ENCODE results near the gene GLT6D1.

Gene GLT6D1

GRCh38 chr9:135601988-135602387 is 37.4 kb downstream of the GLT6D1 start:
- intact Hi-C loops (cut with micrococcal nuclease): no loop called here
- Mint-ChIP-seq H3K4me1 (ENCODE audit: low read depth) (no peaks in the 10 kb centered on the region), H3K4me3 (no peak overlapping the region), H3K27me3 (peaks cover 11% of the 10 kb centered on the region), H3K36me3 (ENCODE audit: low read depth) (no peaks in the 10 kb centered on the region), H3K9me3 (no peaks in the 10 kb centered on the region), H3K27ac (no peak overlapping the region)

- H3K4me1 Mint-ChIP-seq (ENCODE audit: low read depth): no peaks in the 10 kb centered on the region
- no peaks in the 10 kb centered on the region for H3K9me3 Mint-ChIP-seq
- no peaks in the 10 kb centered on the region for H3K36me3 Mint-ChIP-seq (ENCODE audit: low read depth)
- intact Hi-C loops (cut with micrococcal nuclease): no loop called here
- H3K27me3 Mint-ChIP-seq: peaks cover 14% of the 10 kb centered on the region
- H3K4me3 Mint-ChIP-seq: no peak overlapping the region
- H3K27ac Mint-ChIP-seq: no peak overlapping the region
Measured at GRCh38 chr9:135600296-135600817, 39.0 kb downstream of the GLT6D1 start.

- H3K27ac Mint-ChIP-seq: no peak overlapping the region
- no peak overlapping the region for H3K4me3 Mint-ChIP-seq
- H3K27me3 Mint-ChIP-seq: peaks cover 7% of the 10 kb centered on the region
- intact Hi-C loops (cut with micrococcal nuclease): no loop called here
- no peaks in the 10 kb centered on the region for H3K9me3 Mint-ChIP-seq
- no peaks in the 10 kb centered on the region for H3K36me3 Mint-ChIP-seq (ENCODE audit: low read depth)
- no peaks in the 10 kb centered on the region for H3K4me1 Mint-ChIP-seq (ENCODE audit: low read depth)
Measured at GRCh38 chr9:135596211-135596610, 43.1 kb downstream of the GLT6D1 start.

GRCh38 chr9:135592625-135593024 is 46.7 kb downstream of the GLT6D1 start:
- Mint-ChIP-seq H3K4me1 (ENCODE audit: low read depth) (no peaks in the 10 kb centered on the region), H3K36me3 (ENCODE audit: low read depth) (no peaks in the 10 kb centered on the region)

GRCh38 chr9:135592331-135592590 is 47.1 kb downstream of the GLT6D1 start:
- Mint-ChIP-seq H3K4me3 (no peak overlapping the region), H3K27ac (no peak overlapping the region), H3K9me3 (no peaks in the 10 kb centered on the region), H3K36me3 (ENCODE audit: low read depth) (no peaks in the 10 kb centered on the region), H3K27me3 (peaks cover 3% of the 10 kb centered on the region), H3K4me1 (ENCODE audit: low read depth) (no peaks in the 10 kb centered on the region)
- intact Hi-C loops (cut with micrococcal nuclease): no loop called here

More at GRCh38 chr9:135592625-135593024, 46.7 kb downstream of the GLT6D1 start:
- H3K9me3 Mint-ChIP-seq: no peaks in the 10 kb centered on the region
- intact Hi-C loops (cut with micrococcal nuclease): no loop called here
- no peak overlapping the region for H3K4me3 Mint-ChIP-seq
- H3K27ac Mint-ChIP-seq: no peak overlapping the region
- H3K27me3 Mint-ChIP-seq: peaks cover 3% of the 10 kb centered on the region

GRCh38 chr9:135591506-135592330 is 47.6 kb downstream of the GLT6D1 start:
- peaks cover 1% of the 10 kb centered on the region for H3K27me3 Mint-ChIP-seq
- H3K4me1 Mint-ChIP-seq (ENCODE audit: low read depth): no peaks in the 10 kb centered on the region
- H3K4me3 Mint-ChIP-seq: no peak overlapping the region
- H3K9me3 Mint-ChIP-seq: no peaks in the 10 kb centered on the region
- intact Hi-C loops (cut with micrococcal nuclease): no loop called here
- H3K36me3 Mint-ChIP-seq (ENCODE audit: low read depth): no peaks in the 10 kb centered on the region
- no peak overlapping the region for H3K27ac Mint-ChIP-seq

- H3K27ac Mint-ChIP-seq: no peak overlapping the region
- intact Hi-C loops (cut with micrococcal nuclease): no loop called here
Measured at GRCh38 chr9:135590486-135591079, 48.8 kb downstream of the GLT6D1 start.

GRCh38 chr9:135589596-135590485 is 49.5 kb downstream of the GLT6D1 start:
- Mint-ChIP-seq H3K27me3 (no peaks in the 10 kb centered on the region), H3K9me3 (no peaks in the 10 kb centered on the region), H3K27ac (no peak overlapping the region), H3K4me1 (ENCODE audit: low read depth) (no peaks in the 10 kb centered on the region), H3K36me3 (ENCODE audit: low read depth) (no peaks in the 10 kb centered on the region), H3K4me3 (no peak overlapping the region)
- intact Hi-C loops (cut with micrococcal nuclease): no loop called here

More at GRCh38 chr9:135590486-135591079, 48.8 kb downstream of the GLT6D1 start:
- Mint-ChIP-seq H3K9me3 (no peaks in the 10 kb centered on the region), H3K4me1 (ENCODE audit: low read depth) (no peaks in the 10 kb centered on the region), H3K4me3 (no peak overlapping the region), H3K36me3 (ENCODE audit: low read depth) (no peaks in the 10 kb centered on the region), H3K27me3 (no peaks in the 10 kb centered on the region)

- Mint-ChIP-seq H3K27me3 (no peaks in the 10 kb centered on the region), H3K9me3 (no peaks in the 10 kb centered on the region), H3K4me3 (no peak overlapping the region), H3K36me3 (ENCODE audit: low read depth) (no peaks in the 10 kb centered on the region), H3K27ac (no peak overlapping the region), H3K4me1 (ENCODE audit: low read depth) (no peaks in the 10 kb centered on the region)
- intact Hi-C loops (cut with micrococcal nuclease): no loop called here
Measured at GRCh38 chr9:135588886-135589595, 50.3 kb downstream of the GLT6D1 start.

GRCh38 chr9:135588371-135588770 is 51.0 kb downstream of the GLT6D1 start:
- Mint-ChIP-seq H3K27me3 (no peaks in the 10 kb centered on the region), H3K4me3 (no peak overlapping the region), H3K27ac (no peak overlapping the region), H3K36me3 (ENCODE audit: low read depth) (no peaks in the 10 kb centered on the region), H3K4me1 (ENCODE audit: low read depth) (no peaks in the 10 kb centered on the region), H3K9me3 (no peaks in the 10 kb centered on the region)
- intact Hi-C loops (cut with micrococcal nuclease): no loop called here

GRCh38 chr9:135587658-135588057 is 51.7 kb downstream of the GLT6D1 start:
- Mint-ChIP-seq H3K4me1 (ENCODE audit: low read depth) (no peaks in the 10 kb centered on the region), H3K4me3 (no peak overlapping the region), H3K27me3 (no peaks in the 10 kb centered on the region), H3K36me3 (ENCODE audit: low read depth) (no peaks in the 10 kb centered on the region), H3K9me3 (no peaks in the 10 kb centered on the region), H3K27ac (no peak overlapping the region)
- intact Hi-C loops (cut with micrococcal nuclease): no loop called here

GRCh38 chr9:135586601-135587109 is 52.7 kb downstream of the GLT6D1 start:
- intact Hi-C loops (cut with micrococcal nuclease): no loop called here
- Mint-ChIP-seq H3K4me1 (ENCODE audit: low read depth) (no peaks in the 10 kb centered on the region), H3K27ac (no peak overlapping the region), H3K9me3 (no peaks in the 10 kb centered on the region), H3K27me3 (no peaks in the 10 kb centered on the region), H3K4me3 (no peak overlapping the region), H3K36me3 (ENCODE audit: low read depth) (no peaks in the 10 kb centered on the region)

- Mint-ChIP-seq H3K36me3 (ENCODE audit: low read depth) (no peaks in the 10 kb centered on the region), H3K27me3 (no peaks in the 10 kb centered on the region), H3K4me3 (no peak overlapping the region), H3K4me1 (ENCODE audit: low read depth) (no peaks in the 10 kb centered on the region), H3K27ac (no peak overlapping the region), H3K9me3 (no peaks in the 10 kb centered on the region)
- intact Hi-C loops (cut with micrococcal nuclease): no loop called here
Measured at GRCh38 chr9:135584934-135585333, 54.4 kb downstream of the GLT6D1 start.
